ENCODE results near the gene MPP2.

- TF ChIP-seq CTCF (IDR thresholded peaks at IDR 0.05; ENCODE audit: low read depth, low read length) (no peak), EZH2phosphoT487 (IDR thresholded peaks at IDR 0.05; ENCODE audit: low read depth) (no peak)
Measured at GRCh38 chr17:43832168-43832975, 75.0 kb downstream of the MPP2 start.

Measured in OCI-LY3 (cell line).